MM.1S (cell line): ENCODE data around the gene TSPAN9.

Source experiments
- DNase-seq: peaks from one replicate; pipeline ENCODE4 v3.0.0-alpha.2; 2015
- H2AFZ ChIP-seq: fragments of 300-600 bp; sonication (generic); 2 replicates; pipeline ENCODE4 v1.6.0; 2016; ENCODE audit warnings: antibody characterized with exemption, low read length
- H3F3A ChIP-seq: fragments of 300-600 bp; sonication (generic); 2 replicates; pipeline ENCODE4 v1.6.1; 2016; ENCODE audit warnings: mild to moderate bottlenecking, antibody characterized with exemption, low read length, moderate library complexity, mixed read lengths; ENCODE audit not compliant: insufficient read depth
- H3K27ac ChIP-seq: fragments of 300-600 bp; sonication (generic); 2 replicates; pipeline ENCODE4 v1.5.1; 2016; ENCODE audit warnings: mild to moderate bottlenecking, low read length
- H3K27me3 ChIP-seq: fragments of 300-600 bp; sonication (generic); replicated peaks from 2 replicates; pipeline ENCODE4 v1.6.0; 2016; ENCODE audit warnings: low read length; ENCODE audit not compliant: insufficient read depth
- H3K36me3 ChIP-seq: fragments of 300-600 bp; sonication (generic); replicated peaks from 2 replicates; pipeline ENCODE4 v1.6.1; 2016; ENCODE audit warnings: mild to moderate bottlenecking, low read length, mixed read lengths; ENCODE audit not compliant: insufficient read depth
- H3K4me1 ChIP-seq: fragments of 300-600 bp; sonication (generic); 2 replicates; pipeline ENCODE4 v1.6.1; 2016; ENCODE audit warnings: low read length, mixed read lengths
- H3K4me2 ChIP-seq: fragments of 300-600 bp; sonication (generic); 2 replicates; pipeline ENCODE4 v1.6.0; 2016; ENCODE audit warnings: low read depth, low read length
- H3K4me3 ChIP-seq: fragments of 300-600 bp; sonication (generic); 2 replicates; pipeline ENCODE4 v1.5.1; 2016; ENCODE audit warnings: low read length, mixed read lengths
- H3K79me2 ChIP-seq: fragments of 300-600 bp; sonication (generic); 2 replicates; pipeline ENCODE4 v1.6.1; 2016; ENCODE audit warnings: mixed run types, low read length, mixed read lengths
- H3K9ac ChIP-seq: fragments of 300-600 bp; sonication (generic); 2 replicates; pipeline ENCODE4 v1.6.1; 2016; ENCODE audit warnings: low read length, mixed read lengths
- H3K9me2 ChIP-seq: fragments of 300-600 bp; sonication (generic); replicated peaks from 2 replicates; pipeline ENCODE4 v1.6.1; 2016; ENCODE audit warnings: mild to moderate bottlenecking, low read length, mixed read lengths; ENCODE audit not compliant: insufficient read depth
- H3K9me3 ChIP-seq: fragments of 300-600 bp; sonication (generic); replicated peaks from 2 replicates; pipeline ENCODE4 v1.6.1; 2016; ENCODE audit warnings: mild to moderate bottlenecking, low read length, mixed read lengths; ENCODE audit not compliant: insufficient read depth
- H4K20me1 ChIP-seq: fragments of 300-600 bp; sonication (generic); 2 replicates; pipeline ENCODE4 v1.6.1; 2016; ENCODE audit warnings: mild to moderate bottlenecking, low read length, moderate library complexity, mixed read lengths; ENCODE audit not compliant: insufficient read depth
- EZH2 ChIP-seq: fragments of 300-600 bp; sonication (generic); optimal IDR thresholded peaks from 2 replicates; pipeline ENCODE3; 2017; ENCODE audit warnings: low read depth, mild to moderate bottlenecking, antibody characterized with exemption, low read length, mixed read lengths
- EZH2phosphoT487 ChIP-seq: fragments of 300-600 bp; sonication (generic); IDR thresholded peaks from 2 replicates; pipeline ENCODE4 v1.6.1; 2018; ENCODE audit warnings: antibody characterized with exemption, low read length
- TF ChIP-seq, protein P1 (sequence below): fragments of 300-600 bp; sonication (generic); IDR thresholded peaks from 2 replicates; pipeline ENCODE4 v1.5.1; 2016; ENCODE audit warnings: antibody characterized with exemption, low read length, mixed read lengths

TSPAN9 gene

DNA sequence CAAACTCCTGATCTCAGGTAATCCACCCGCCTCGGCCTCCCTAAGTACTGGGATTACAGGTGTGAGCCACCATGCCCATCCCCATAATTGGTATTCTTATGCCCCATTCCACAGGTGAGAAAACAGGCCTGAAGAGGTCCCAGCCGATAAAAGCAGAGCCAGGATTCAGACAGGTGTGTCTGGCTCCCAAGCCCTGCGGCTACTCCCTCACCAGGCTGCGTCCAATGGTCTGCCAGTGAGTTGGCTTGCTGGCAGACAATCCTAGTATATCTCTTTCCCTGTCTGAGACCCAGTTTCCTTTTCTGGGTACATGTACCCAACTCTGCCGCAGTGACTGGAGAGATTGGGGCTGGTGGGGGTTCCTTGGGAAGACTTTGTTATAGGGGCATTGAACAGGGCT is 1.9 kb upstream of the TSPAN9 start:
- Histone ChIP-seq H3K9me2 (no peaks in the 10 kb centered on the region), H3F3A (no peaks in the 10 kb centered on the region), H3K4me1 (no peaks in the 10 kb centered on the region), H3K9me3 (no peaks in the 10 kb centered on the region), H4K20me1 (no peaks in the 10 kb centered on the region), H2AFZ (no peak overlapping the region), H3K27me3 (peaks cover 21% of the 10 kb centered on the region), H3K4me3 (no peak overlapping the region), H3K36me3 (no peaks in the 10 kb centered on the region), H3K4me2 (no peak overlapping the region), H3K79me2 (no peaks in the 10 kb centered on the region), H3K27ac (no peak overlapping the region), H3K9ac (no peak overlapping the region)
- no peak for DNase-seq
- TF ChIP-seq EZH2 (no peak), EZH2phosphoT487 (no peak)
- TF ChIP-seq, protein P1, sequence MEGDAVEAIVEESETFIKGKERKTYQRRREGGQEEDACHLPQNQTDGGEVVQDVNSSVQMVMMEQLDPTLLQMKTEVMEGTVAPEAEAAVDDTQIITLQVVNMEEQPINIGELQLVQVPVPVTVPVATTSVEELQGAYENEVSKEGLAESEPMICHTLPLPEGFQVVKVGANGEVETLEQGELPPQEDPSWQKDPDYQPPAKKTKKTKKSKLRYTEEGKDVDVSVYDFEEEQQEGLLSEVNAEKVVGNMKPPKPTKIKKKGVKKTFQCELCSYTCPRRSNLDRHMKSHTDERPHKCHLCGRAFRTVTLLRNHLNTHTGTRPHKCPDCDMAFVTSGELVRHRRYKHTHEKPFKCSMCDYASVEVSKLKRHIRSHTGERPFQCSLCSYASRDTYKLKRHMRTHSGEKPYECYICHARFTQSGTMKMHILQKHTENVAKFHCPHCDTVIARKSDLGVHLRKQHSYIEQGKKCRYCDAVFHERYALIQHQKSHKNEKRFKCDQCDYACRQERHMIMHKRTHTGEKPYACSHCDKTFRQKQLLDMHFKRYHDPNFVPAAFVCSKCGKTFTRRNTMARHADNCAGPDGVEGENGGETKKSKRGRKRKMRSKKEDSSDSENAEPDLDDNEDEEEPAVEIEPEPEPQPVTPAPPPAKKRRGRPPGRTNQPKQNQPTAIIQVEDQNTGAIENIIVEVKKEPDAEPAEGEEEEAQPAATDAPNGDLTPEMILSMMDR = no peak

DNA sequence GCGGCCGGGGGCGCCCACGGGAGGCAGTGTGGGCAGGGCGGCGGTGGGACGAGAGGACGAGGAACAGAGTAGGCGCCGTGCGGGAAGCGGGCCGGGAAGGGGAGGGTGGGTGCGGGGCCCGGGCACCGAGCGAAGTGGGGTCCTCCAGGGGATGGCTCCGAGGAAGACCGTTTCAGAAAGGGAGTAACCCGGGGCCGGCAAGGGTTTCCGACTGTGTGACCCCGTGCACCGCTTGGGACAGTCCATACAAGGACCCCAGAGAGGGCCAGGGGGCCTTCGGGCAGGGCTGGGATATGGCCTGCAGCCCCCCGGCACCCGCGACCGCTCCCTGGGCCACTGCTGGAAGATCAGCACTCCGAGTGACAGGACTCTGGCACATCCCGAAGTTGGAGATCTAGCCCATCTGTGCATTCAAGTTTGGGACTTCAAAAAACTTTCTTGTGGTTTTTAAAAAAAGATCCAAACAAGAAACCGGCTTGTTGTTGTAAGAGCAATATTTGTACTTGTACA is 448 bp downstream of the TSPAN9 start:
- Histone ChIP-seq H3K4me2 (peak overlapping the region; percentile 37; the same call in 1 of the 2 replicates), H3K4me1 (no peaks in the 10 kb centered on the region), H3F3A (no peaks in the 10 kb centered on the region), H3K27ac (no peak overlapping the region), H3K79me2 (no peaks in the 10 kb centered on the region), H3K27me3 (peaks cover 19% of the 10 kb centered on the region), H3K9ac (no peak overlapping the region), H3K9me2 (no peaks in the 10 kb centered on the region), H3K9me3 (no peaks in the 10 kb centered on the region), H2AFZ (no peak overlapping the region), H3K36me3 (no peaks in the 10 kb centered on the region), H3K4me3 (no peak overlapping the region; the same call in 1 of the 2 replicates), H4K20me1 (no peaks in the 10 kb centered on the region)
- TF ChIP-seq EZH2 (no peak), EZH2phosphoT487 (no peak)
- TF ChIP-seq, protein P1 = no peak
- no peak for DNase-seq

DNA sequence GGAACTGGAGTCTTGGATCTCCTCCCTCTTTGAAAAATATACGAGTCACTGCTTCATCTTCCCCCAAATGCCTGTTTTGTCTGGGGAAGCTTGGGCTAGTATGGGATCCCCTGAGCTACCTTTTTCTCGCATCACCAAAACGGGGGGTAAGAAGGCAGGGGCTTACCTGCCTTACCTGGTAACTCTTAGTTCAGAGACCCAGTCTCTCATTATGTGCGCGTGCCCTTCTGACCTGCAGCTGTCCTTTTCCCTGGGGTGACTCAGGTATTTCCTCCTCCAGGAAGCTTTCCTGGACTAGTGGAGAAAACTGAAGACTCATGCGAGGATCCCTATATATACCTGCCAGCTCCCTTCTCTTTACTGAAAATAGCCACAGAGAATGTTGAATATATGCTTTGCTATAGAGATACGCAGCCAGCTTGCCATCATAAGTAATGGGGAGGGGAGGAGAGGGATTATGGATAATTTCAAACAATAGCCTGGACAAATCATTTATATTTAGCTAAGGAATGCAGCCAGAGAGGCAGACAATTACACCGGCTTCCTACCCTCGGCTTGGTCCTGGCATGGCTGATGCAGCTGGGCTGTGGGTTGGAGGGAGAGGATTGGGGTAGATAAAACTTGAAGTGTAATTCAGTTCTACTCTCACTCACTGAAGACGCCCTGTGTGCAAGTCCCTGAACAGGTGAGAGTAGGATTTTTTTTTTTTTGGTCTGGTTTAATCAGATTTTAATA is 1.1 kb downstream of the TSPAN9 start:
- Histone ChIP-seq H2AFZ (no peak overlapping the region), H4K20me1 (no peaks in the 10 kb centered on the region), H3K9me2 (no peaks in the 10 kb centered on the region), H3F3A (no peaks in the 10 kb centered on the region), H3K36me3 (no peaks in the 10 kb centered on the region), H3K27me3 (peaks cover 19% of the 10 kb centered on the region), H3K27ac (no peak overlapping the region), H3K4me1 (no peaks in the 10 kb centered on the region), H3K9ac (no peak overlapping the region), H3K79me2 (no peaks in the 10 kb centered on the region), H3K9me3 (no peaks in the 10 kb centered on the region), H3K4me2 (no peak overlapping the region), H3K4me3 (no peak overlapping the region)
- TF ChIP-seq EZH2 = no peak
- no peak for TF ChIP-seq EZH2phosphoT487
- TF ChIP-seq, protein P1 = no peak
- DNase-seq = no peak
